ENCODE measurements around the gene TLL2.

Gene TLL2

GRCh38 chr10:96456296-96456840 lies 57.4 kb downstream of the TLL2 start:
- CTCF ChIA-PET, result interaction anchor here (0.8 kb wide), 1 partner anchor 820 kb away, joined by 4 read pairs; no protein-coding TSS in a partner anchor
- no peak for TF ChIP-seq ELF4 (IDR thresholded peaks at IDR 0.05)
- TF ChIP-seq SP1 (IDR thresholded peaks at IDR 0.05), result no peak
- no peak for TF ChIP-seq HDGF (IDR thresholded peaks at IDR 0.05; ENCODE audit: borderline replicate concordance)
- no peak for TF ChIP-seq FOXM1 (IDR thresholded peaks at IDR 0.05; ENCODE audit: borderline replicate concordance)
- no peak for TF ChIP-seq ZNF384 (IDR thresholded peaks at IDR 0.05)
- no peak for TF ChIP-seq TARDBP (IDR thresholded peaks at IDR 0.05)
- no peak for TF ChIP-seq LEF1 (IDR thresholded peaks at IDR 0.05; ENCODE audit: borderline replicate concordance)
- TF ChIP-seq SUZ12 (IDR thresholded peaks at IDR 0.05), result no peak
- POLR2A ChIA-PET, result no interaction called here
- DNase-seq (ENCODE audit: extremely low spot score), result no peak

- CTCF ChIA-PET, result no interaction called here
- POLR2A ChIA-PET, result no interaction called here
- no peak for DNase-seq (ENCODE audit: extremely low spot score)
- TF ChIP-seq ZNF384 (IDR thresholded peaks at IDR 0.05) (no peak), SP1 (IDR thresholded peaks at IDR 0.05) (no peak), ARNT (IDR thresholded peaks at IDR 0.05) (no peak), LEF1 (IDR thresholded peaks at IDR 0.05; ENCODE audit: borderline replicate concordance) (no peak), BHLHE40 (IDR thresholded peaks at IDR 0.05; ENCODE audit: borderline replicate concordance) (no peak), TARDBP (IDR thresholded peaks at IDR 0.05) (no peak)
Observed at GRCh38 chr10:96453856-96454583, 59.7 kb downstream of the TLL2 start.

GRCh38 chr10:96452494-96453153 lies 61.1 kb downstream of the TLL2 start:
- ChIA-PET CTCF (no interaction called here), POLR2A (no interaction called here)
- TF ChIP-seq LEF1 (IDR thresholded peaks at IDR 0.05; ENCODE audit: borderline replicate concordance) (no peak), BHLHE40 (IDR thresholded peaks at IDR 0.05; ENCODE audit: borderline replicate concordance) (no peak), ARNT (IDR thresholded peaks at IDR 0.05) (no peak), HDGF (IDR thresholded peaks at IDR 0.05; ENCODE audit: borderline replicate concordance) (no peak), ELF4 (IDR thresholded peaks at IDR 0.05) (no peak), TARDBP (IDR thresholded peaks at IDR 0.05) (no peak)
- DNase-seq (ENCODE audit: extremely low spot score), result no peak

GRCh38 chr10:96450529-96451207 lies 63.1 kb downstream of the TLL2 start:
- TF ChIP-seq FOXK2 (IDR thresholded peaks at IDR 0.05), result no peak
- TF ChIP-seq SP1 (IDR thresholded peaks at IDR 0.05), result no peak
- no peak for TF ChIP-seq FOXM1 (IDR thresholded peaks at IDR 0.05; ENCODE audit: borderline replicate concordance)
- no peak for TF ChIP-seq BHLHE40 (IDR thresholded peaks at IDR 0.05; ENCODE audit: borderline replicate concordance)
- no peak for TF ChIP-seq L3MBTL2 (conservative IDR thresholded peaks at IDR 0.05)
- TF ChIP-seq SUZ12 (IDR thresholded peaks at IDR 0.05), result no peak
- no peak for TF ChIP-seq HDGF (IDR thresholded peaks at IDR 0.05; ENCODE audit: borderline replicate concordance)
- DNase-seq (ENCODE audit: extremely low spot score), result no peak
- POLR2A ChIA-PET, result no interaction called here
- CTCF ChIA-PET, result interaction anchor here (0.8 to 1.1 kb wide), 2 partner anchors 19 to 61 kb away, joined by 3 read pairs; no protein-coding TSS in a partner anchor

GRCh38 chr10:96448558-96448957 lies 65.2 kb downstream of the TLL2 start:
- ChIA-PET POLR2A (no interaction called here), CTCF (no interaction called here)
- no peak for DNase-seq (ENCODE audit: extremely low spot score)
- TF ChIP-seq L3MBTL2 (conservative IDR thresholded peaks at IDR 0.05) (no peak), CTBP1 (IDR thresholded peaks at IDR 0.05; ENCODE audit: borderline replicate concordance) (no peak), ELF4 (IDR thresholded peaks at IDR 0.05) (no peak), SP1 (IDR thresholded peaks at IDR 0.05) (no peak), SUZ12 (IDR thresholded peaks at IDR 0.05) (no peak), HDGF (IDR thresholded peaks at IDR 0.05; ENCODE audit: borderline replicate concordance) (no peak), FOXM1 (IDR thresholded peaks at IDR 0.05; ENCODE audit: borderline replicate concordance) (no peak), PKNOX1 (IDR thresholded peaks at IDR 0.05) (no peak)

GRCh38 chr10:96448021-96448457 lies 65.7 kb downstream of the TLL2 start:
- TF ChIP-seq SUZ12 (IDR thresholded peaks at IDR 0.05), result no peak
- no peak for TF ChIP-seq TARDBP (IDR thresholded peaks at IDR 0.05)
- TF ChIP-seq FOXM1 (IDR thresholded peaks at IDR 0.05; ENCODE audit: borderline replicate concordance), result no peak
- no peak for DNase-seq (ENCODE audit: extremely low spot score)
- CTCF ChIA-PET, result interaction anchor here (1.1 kb wide), 1 partner anchor 73 kb away, joined by 3 read pairs; no protein-coding TSS in a partner anchor
- POLR2A ChIA-PET, result no interaction called here

- CTCF ChIA-PET, result interaction anchor here (1.1 kb wide), 1 partner anchor 72 kb away, joined by 3 read pairs; no protein-coding TSS in a partner anchor
- POLR2A ChIA-PET, result no interaction called here
- no peak for TF ChIP-seq HDGF (IDR thresholded peaks at IDR 0.05; ENCODE audit: borderline replicate concordance)
- no peak for TF ChIP-seq BHLHE40 (IDR thresholded peaks at IDR 0.05; ENCODE audit: borderline replicate concordance)
- no peak for TF ChIP-seq ZNF384 (IDR thresholded peaks at IDR 0.05)
- no peak for TF ChIP-seq PKNOX1 (IDR thresholded peaks at IDR 0.05)
- no peak for DNase-seq (ENCODE audit: extremely low spot score)
Observed at GRCh38 chr10:96446966-96447596, 66.6 kb downstream of the TLL2 start.

All from HEK293T (cell line).